Endothelial cell of umbilical vein (primary cell): Measurements from ENCODE around the gene ID2. TPM values are rescaled to one million over a fixed set of nuclear protein-coding genes. Genes with fewer than 3 reads are reported as not detected.

ENCODE experiments used
- BruUV-seq: library from RNA; stranded (reverse); fragments of 400-500 nt; replicated peaks from 2 replicates; lab custom pipeline; 2021; lab: Mats Ljungman, UMichigan
- CTCF ChIA-PET: fragments of 300-600, 350-600 bp; sonication (Branson Sonifier 250); formaldehyde crosslinking; loops from one replicate; lab custom pipeline; 2021; ENCODE audit warnings: antibody characterized with exemption, inconsistent platforms; lab: Charles Lee
- POLR2A ChIA-PET: fragments of 300-600, 350-600 bp; sonication (Branson Sonifier 250); formaldehyde crosslinking; loops from one replicate; lab custom pipeline; 2021; ENCODE audit warnings: antibody characterized with exemption, inconsistent platforms; lab: Charles Lee
- DNase-seq: peaks from one replicate; pipeline ENCODE4 v3.0.0-alpha.2; 2011; ENCODE audit warnings: low read depth, low spot score
- FAIRE-seq: peaks from 2 replicates; lab custom pipeline; 2011; peaks lifted over from hg19 to GRCh38; lab: Jason Lieb, UNC
- H2AFZ ChIP-seq: 2 replicates; pipeline ENCODE4 v1.6.0; 2012; ENCODE audit warnings: low read depth, low read length, control low read depth, inconsistent platforms
- H3K27ac ChIP-seq: 2 replicates; pipeline ENCODE4 v1.5.1; 2011; ENCODE audit warnings: low read depth, mild to moderate bottlenecking, control low read depth, low read length, moderate library complexity; ENCODE audit not compliant: insufficient read depth
- H3K27me3 ChIP-seq, 2 experiments: 2 replicates each; pipeline versions ENCODE4 v1.6.0 to v1.6.1; 2011; ENCODE audit warnings: low read length in 2 of 2, mixed read lengths in 1 of 2; ENCODE audit not compliant: control insufficient read depth in 2 of 2, insufficient read depth in 2 of 2
- H3K36me3 ChIP-seq, 2 experiments: 2 replicates in 1 of 2; 3 replicates in 1 of 2; pipeline ENCODE4 v1.5.1; 2011; ENCODE audit warnings: low read length in 2 of 2, mild to moderate bottlenecking in 1 of 2, moderate library complexity in 1 of 2; ENCODE audit not compliant: control insufficient read depth in 2 of 2, insufficient read depth in 2 of 2; ENCODE audit errors: extremely low read depth in 1 of 2
- H3K4me1 ChIP-seq: 3 replicates; pipeline ENCODE4 v1.5.1; 2011; ENCODE audit warnings: mild to moderate bottlenecking, low read length; ENCODE audit not compliant: control insufficient read depth, insufficient read depth; ENCODE audit errors: extremely low read depth
- H3K4me2 ChIP-seq: 2 replicates; pipeline ENCODE4 v1.6.1; 2011; ENCODE audit warnings: low read length, control low read depth, mixed read lengths; ENCODE audit not compliant: insufficient read depth
- H3K4me3 ChIP-seq, 3 experiments: fragments of 200-600 bp in 1 of 3; sonication (generic), shearing (Covaris generic) in 1 of 3; replicated peaks in 1 of 3; 2 replicates each; pipeline ENCODE4 v1.5.1; 2011 to 2016; ENCODE audit warnings: control low read depth in 3 of 3, low read length in 3 of 3, mild to moderate bottlenecking in 2 of 3, inconsistent platforms in 1 of 3, low read depth in 1 of 3, moderate library complexity in 1 of 3; ENCODE audit not compliant: insufficient read depth in 1 of 3
- H3K79me2 ChIP-seq: 2 replicates; pipeline ENCODE4 v1.6.0; 2012; ENCODE audit warnings: low read length, inconsistent platforms; ENCODE audit not compliant: control insufficient read depth, insufficient read depth
- H3K9ac ChIP-seq: replicated peaks from 2 replicates; pipeline ENCODE3; 2011; ENCODE audit warnings: low read length, control low read depth; ENCODE audit not compliant: insufficient read depth; ENCODE audit errors: extremely low read depth
- H3K9me1 ChIP-seq: replicated peaks from 3 replicates; pipeline ENCODE4 v1.6.0; 2011; ENCODE audit warnings: mild to moderate bottlenecking, low read length; ENCODE audit not compliant: control insufficient read depth, insufficient read depth; ENCODE audit errors: extremely low read depth
- H3K9me3 ChIP-seq: replicated peaks from 2 replicates; pipeline ENCODE4 v1.5.1; 2012; ENCODE audit warnings: low read length, inconsistent platforms; ENCODE audit not compliant: control insufficient read depth, insufficient read depth
- H4K20me1 ChIP-seq: replicated peaks from 2 replicates; pipeline ENCODE3; 2011; ENCODE audit warnings: mild to moderate bottlenecking, low read length; ENCODE audit not compliant: control insufficient read depth, insufficient read depth; ENCODE audit errors: extremely low read depth
- CTCF ChIP-seq, 2 donors: IDR thresholded peaks; 1 replicate in 1 of 2; 2 replicates in 1 of 2; pipeline ENCODE4 v1.5.1; 2011; ENCODE audit warnings: low read length in 2 of 2, mild to moderate bottlenecking in 2 of 2, moderate library complexity in 2 of 2, control low read depth in 1 of 2, inconsistent platforms in 1 of 2, low read depth in 1 of 2; ENCODE audit not compliant: insufficient read depth in 1 of 2; ENCODE audit errors: extremely low read depth in 1 of 2
- EZH2 ChIP-seq: IDR thresholded peaks from 2 replicates; pipeline ENCODE4 v1.6.1; 2012; ENCODE audit warnings: borderline replicate concordance, low read depth, mild to moderate bottlenecking, moderate library complexity, low read length, inconsistent platforms; ENCODE audit not compliant: severe bottlenecking
- FOS ChIP-seq: IDR thresholded peaks from 2 replicates; pipeline ENCODE4 v1.6.1; 2011; ENCODE audit warnings: mild to moderate bottlenecking, low read length, moderate library complexity, borderline replicate concordance; ENCODE audit not compliant: insufficient read depth
- GATA2 ChIP-seq: IDR thresholded peaks from 2 replicates; pipeline ENCODE4 v1.7.0; 2011; ENCODE audit warnings: low read depth, mild to moderate bottlenecking, moderate library complexity, mixed read lengths, low read length; ENCODE audit not compliant: insufficient read length, insufficient read depth
- JUN ChIP-seq: IDR thresholded peaks from 2 replicates; pipeline ENCODE4 v1.6.1; 2011; ENCODE audit warnings: borderline replicate concordance, low read depth; ENCODE audit not compliant: insufficient read length, insufficient read depth
- MAX ChIP-seq: IDR thresholded peaks from 2 replicates; pipeline ENCODE4 v1.6.1; 2011; ENCODE audit not compliant: insufficient read depth, insufficient read length
- MYC ChIP-seq: IDR thresholded peaks from one replicate; pipeline ENCODE4 v1.6.1; 2011; ENCODE audit warnings: mild to moderate bottlenecking, low read depth, low read length
- POLR2A ChIP-seq: IDR thresholded peaks from 2 replicates; pipeline ENCODE4 v1.6.1; 2012; ENCODE audit warnings: low read depth, mild to moderate bottlenecking, control low read depth, low read length
- POLR2AphosphoS5 ChIP-seq: IDR thresholded peaks from 2 replicates; pipeline ENCODE4 v1.6.1; 2012; ENCODE audit warnings: low read depth, mild to moderate bottlenecking, control low read depth, low read length, moderate library complexity; ENCODE audit not compliant: insufficient read depth
- dilution Hi-C: fragments of 300-500 bp; cut with MboI; formaldehyde crosslinking; loops from one replicate; pipeline ENCODE4 v1.15.0; 2019; ENCODE audit warnings: low sequenced_read_pairs; ENCODE audit not compliant: extremely low pct_ligation_motif_present
- intact Hi-C: fragments of 100-400 bp; cut with micrococcal nuclease; formaldehyde crosslinking; loops from one replicate; pipeline ENCODE4 v1.10.0; 2022
- polyA plus RNA-seq, 4 experiments: library from polyadenylated mRNA; depleted of rRNA in 3 of 4; stranded (reverse) in 3 of 4; unstranded in 1 of 4; fragments of >200 nt; gene quantifications; 2 replicates each; pipeline versions ENCODE4 v1.2.1 to v1.2.3, GENCODE V29; 2011 to 2012; ENCODE audit warnings: missing spikeins in 1 of 4
- total RNA-seq: library from RNA; stranded (reverse); gene quantifications from 2 replicates; pipeline ENCODE4 v1.2.3, GENCODE V29; 2021

The ID2 gene
- total and polyA plus RNA-seq, 2 donors (not counting 3 experiments of a cell fraction or from before 2014, with no cell fraction given): 4.1 to 29.1 TPM

GRCh38 chr2:8634466-8635172 lies 47.2 kb upstream of the ID2 start:
- CTCF ChIA-PET: no interaction called here
- no peaks in the 10 kb centered on the region for H3K36me3 ChIP-seq
- FAIRE-seq (no peak), DNase-seq (no peak)
- H3K9me3 ChIP-seq: no peaks in the 10 kb centered on the region
- H3K9ac ChIP-seq: no peak overlapping the region
- no peaks in the 10 kb centered on the region for H3K4me1 ChIP-seq
- no TSS peak for BruUV-seq
- no peak overlapping the region for H3K4me3 ChIP-seq
- TF ChIP-seq FOS (no peak), POLR2AphosphoS5 (no peak), JUN (no peak), POLR2A (no peak), MYC (no peak), EZH2 (no peak), GATA2 (no peak), CTCF (IDR thresholded peaks at IDR 0.05; ENCODE audit: extremely low read depth in 1 of 2, insufficient read depth in 1 of 2, low read depth in 1 of 2, low read length in 2 of 2) (no peak), MAX (no peak)
- H3K4me2 ChIP-seq: no peak overlapping the region
- H3K27ac ChIP-seq: no peak overlapping the region
- POLR2A ChIA-PET: no interaction called here
- no peaks in the 10 kb centered on the region for H4K20me1 ChIP-seq
- dilution Hi-C loops (no loop called here), intact Hi-C loops (no loop called here)
- H3K79me2 ChIP-seq: no peaks in the 10 kb centered on the region
- H3K27me3 ChIP-seq: no peaks in the 10 kb centered on the region
- H3K9me1 ChIP-seq: no peaks in the 10 kb centered on the region
- no peak overlapping the region for H2AFZ ChIP-seq
